RCC 7860 (cell line): ENCODE results near the gene SEL1L3.
"Not testable (repeated sequence)": the region's sequence is repeated elsewhere in the genome, so short reads cannot be mapped to it uniquely, and the experiment has no call there.

Experiments
- DNase-seq: peaks from one replicate; pipeline ENCODE4 v3.0.0-alpha.2; 2015; ENCODE audit warnings: low spot score
- FAIRE-seq: peaks from 2 replicates; lab custom pipeline; 2012; peaks lifted over from hg19 to GRCh38; lab: Jason Lieb, UNC

Gene SEL1L3

DNA sequence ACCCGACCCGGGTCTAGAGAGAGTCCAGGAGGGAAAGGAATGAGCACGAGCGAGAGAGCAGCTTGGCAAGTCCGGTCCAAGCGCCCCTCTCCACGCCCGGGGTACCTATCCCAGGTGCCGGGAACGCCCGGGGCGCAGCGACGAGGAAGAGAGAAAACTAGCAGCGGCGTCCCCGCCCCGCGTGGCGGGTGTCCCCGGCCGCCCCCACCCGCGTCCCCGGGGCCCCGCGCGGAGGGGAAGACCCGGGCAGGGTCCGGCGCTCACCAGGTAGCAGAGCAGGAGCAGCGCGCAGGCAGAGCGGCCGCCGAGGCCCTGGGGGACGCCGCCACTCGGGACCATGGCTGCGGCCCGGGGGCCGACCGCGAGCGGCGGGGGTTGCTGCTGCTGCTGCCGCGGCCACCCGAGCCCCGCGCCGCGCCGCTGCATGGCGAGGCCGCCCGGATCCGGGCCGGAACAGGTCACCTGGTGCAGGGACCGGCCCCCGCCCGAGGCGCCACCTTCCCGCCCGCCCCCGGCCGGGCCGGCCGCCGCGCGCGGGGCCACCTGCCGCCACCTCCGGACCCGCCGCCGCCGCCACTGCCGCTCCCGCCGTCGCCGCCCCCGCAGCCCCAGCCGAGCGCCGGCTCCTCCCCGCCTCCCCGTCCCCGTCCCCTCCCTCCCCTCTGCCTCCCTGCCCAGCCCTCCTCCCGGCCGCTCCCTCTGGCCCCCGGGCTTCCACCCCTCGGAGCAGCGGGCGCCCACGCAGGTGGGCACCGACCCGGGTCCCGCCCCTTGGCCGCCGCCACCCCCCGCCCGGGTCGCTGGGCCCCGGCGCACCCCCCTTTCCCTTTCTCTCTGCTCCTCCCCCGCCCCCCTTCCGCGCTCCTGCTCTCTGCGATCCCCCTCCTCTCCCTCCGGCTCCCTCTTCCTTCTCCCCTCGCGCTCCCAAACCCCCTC, at the start of gene SEL1L3:
Gene SEL1L3 (minus strand): TSS at position 578 of the 936 bp plus-strand sequence. CDS start 152 bp downstream, at position 426.
- no peak for DNase-seq
- FAIRE-seq: no peak

DNA sequence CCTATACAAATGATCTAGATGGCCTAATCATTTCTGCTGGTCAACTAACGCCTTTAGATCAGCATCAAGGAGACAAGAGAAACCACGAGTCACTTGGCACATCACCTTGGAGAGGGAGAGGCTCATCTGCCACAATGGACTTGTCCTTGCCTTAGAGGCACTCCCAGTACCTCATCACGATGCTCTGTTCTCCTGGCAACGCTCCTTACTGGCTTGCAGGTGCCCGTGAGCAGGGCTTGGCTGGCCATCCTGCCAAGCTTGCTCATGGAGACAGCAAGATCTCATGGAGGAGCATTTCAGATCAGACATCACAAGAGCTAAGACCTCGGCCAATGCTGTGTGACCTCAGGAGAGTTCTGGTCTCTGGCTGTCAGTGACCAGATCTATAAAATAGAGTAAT, 48.6 kb upstream of the SEL1L3 start:
- FAIRE-seq (no peak), DNase-seq (no peak)

DNA sequence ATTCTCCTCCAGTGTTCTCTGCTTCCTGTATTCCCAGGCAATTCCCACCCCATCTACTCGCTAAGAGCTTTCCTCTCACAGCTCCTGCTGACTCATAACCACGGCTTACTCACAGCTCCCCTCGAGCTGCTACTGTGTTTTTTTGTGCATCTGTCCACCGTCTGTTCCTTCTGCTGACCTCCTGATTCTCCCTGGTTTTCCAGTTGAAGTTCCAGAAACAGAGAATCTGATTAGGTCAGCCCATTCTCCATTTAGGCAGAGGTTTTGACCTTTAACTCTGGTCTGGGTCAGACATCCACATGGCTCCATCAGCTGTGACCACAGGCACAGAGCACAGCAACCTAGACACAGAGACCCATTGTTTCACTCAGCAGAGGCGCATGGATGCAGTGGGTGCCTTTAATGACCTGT, 45.7 kb upstream of the SEL1L3 start:
- DNase-seq (peak; percentile 84), FAIRE-seq (peak; percentile 94)

DNA sequence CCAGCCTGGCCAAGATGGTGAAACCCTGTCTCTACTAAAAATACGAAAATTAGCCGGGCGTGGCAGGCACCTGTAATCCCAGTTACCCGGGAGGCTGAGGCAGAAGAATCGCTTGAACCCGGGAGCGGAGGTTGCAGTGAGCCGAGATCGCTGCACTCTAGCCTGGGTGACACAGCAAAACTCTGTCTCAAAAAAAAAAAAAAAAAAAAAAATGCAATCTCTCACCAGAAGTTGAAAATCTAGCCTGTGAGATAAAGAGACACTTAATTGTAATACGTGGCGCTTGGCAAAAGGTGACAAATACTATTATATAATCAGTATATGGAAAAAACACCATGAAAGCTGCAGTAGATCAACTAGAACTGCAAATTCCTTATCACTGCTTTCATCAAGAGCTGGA, 43.3 kb upstream of the SEL1L3 start:
- not testable (repeated sequence) for FAIRE-seq, DNase-seq

DNA sequence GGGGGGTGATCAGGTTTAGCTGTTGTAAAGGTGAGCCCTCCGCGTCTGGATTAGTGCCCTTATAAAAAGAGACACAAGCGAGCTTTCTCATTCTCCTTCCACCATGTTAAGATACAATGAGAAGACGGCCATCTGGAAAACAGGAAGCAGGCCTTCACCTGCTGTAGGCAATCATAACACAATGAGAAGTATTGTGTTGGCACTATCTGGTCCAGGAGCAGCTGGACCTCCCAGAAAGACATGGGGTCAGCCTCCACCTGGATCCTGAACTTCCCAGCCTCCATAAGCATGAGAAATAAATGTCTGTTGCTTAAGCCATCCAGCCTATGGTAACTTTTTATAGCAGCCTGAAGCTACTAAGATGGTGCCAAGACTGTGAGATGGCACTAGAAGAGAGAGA, 42.6 kb upstream of the SEL1L3 start:
- no peak for DNase-seq
- no peak for FAIRE-seq

DNA sequence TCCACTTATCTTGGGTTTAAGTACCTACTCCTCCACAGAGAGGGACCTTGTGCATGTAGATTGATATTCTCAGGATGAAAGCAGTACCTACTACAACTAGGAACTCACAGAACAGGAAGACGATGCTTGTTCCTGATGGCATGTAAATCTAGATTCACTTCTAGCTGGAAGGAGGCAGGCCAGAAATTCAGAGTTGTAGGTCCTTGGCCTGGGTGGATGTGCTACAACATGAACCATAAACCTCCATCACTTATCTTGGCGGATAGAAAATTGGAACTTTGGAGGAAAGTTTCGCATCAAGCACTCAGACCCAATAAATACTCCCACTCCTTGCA, 41.9 kb upstream of the SEL1L3 start:
- no peak for FAIRE-seq
- no peak for DNase-seq

DNA sequence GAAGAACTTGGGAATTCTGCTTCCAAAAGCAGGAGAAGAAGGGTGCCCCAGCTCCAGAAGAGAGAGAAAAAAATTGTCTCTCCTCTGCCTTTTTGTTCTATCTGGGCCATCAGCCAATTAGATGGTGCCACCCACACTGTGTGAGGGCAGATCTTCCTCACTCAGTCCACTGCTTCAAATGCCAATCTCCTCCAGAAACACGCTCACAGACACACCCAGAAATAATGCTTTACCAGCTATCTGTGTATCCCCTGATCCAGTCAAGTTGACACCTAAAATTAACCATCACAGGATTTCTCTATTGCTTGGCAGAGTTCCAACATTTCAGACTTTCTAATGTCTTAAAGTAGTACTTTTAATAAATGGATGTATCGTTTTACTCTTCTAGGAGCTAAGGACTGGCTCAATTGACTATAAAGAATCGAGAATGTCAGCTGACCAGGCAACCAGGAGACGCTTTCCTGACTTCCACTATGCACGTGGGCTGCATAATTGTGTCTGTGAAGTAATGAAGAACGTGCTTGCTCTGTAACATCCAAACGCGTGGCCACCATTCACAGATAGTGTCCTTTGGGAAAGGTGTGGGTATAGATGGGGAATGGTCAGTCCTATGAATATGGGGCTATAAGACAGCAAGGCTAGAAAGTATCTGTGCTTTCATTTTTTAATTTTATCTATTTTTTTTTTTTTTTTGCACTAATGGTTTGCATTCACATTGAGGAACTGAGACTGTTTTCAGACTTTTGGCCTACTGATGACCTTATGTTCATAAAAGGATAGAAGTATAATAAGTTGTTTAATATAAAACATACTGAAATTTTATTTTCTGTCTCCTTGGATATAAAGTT, 41.3 kb upstream of the SEL1L3 start:
- no peak for DNase-seq
- FAIRE-seq: no peak

DNA sequence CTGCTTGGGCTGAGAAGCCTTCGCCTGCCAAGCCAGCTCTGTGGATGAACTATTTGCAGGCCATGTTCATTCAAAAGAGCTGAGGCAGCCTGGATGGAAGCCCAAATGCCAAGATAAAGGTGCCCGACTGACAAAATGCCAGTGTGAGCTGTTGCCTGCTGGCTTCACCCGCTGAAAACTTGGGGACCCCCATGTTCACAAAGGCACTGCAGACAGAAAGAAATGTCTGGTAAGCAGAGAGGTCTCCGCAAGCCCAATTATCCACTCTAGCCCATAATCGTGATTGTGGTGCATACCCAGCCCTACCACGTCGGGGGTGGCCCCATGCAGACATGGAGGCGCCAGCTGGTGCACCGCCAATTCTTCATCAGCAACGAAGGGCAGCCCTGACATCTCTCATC, 38.2 kb upstream of the SEL1L3 start:
- no peak for DNase-seq
- FAIRE-seq: no peak

DNA sequence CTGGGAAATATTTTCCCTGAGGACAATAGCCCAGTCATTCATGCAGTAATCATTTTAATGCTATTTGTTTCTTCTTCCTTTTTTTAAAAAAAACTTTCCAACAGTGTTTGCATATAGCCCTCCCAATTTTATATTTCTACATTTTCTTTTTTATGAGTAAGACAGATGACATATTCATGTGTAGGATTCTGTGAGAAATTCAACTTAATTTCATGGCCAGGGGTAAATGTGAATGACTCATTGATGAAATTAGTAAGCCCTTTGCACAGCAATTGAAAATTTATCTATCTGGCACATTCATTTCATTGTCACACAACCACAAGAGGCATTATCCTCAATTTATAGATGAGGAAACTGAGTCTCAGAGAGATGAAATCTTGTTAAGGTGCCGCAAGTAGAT, 37.5 kb upstream of the SEL1L3 start:
- no peak for FAIRE-seq
- no peak for DNase-seq

DNA sequence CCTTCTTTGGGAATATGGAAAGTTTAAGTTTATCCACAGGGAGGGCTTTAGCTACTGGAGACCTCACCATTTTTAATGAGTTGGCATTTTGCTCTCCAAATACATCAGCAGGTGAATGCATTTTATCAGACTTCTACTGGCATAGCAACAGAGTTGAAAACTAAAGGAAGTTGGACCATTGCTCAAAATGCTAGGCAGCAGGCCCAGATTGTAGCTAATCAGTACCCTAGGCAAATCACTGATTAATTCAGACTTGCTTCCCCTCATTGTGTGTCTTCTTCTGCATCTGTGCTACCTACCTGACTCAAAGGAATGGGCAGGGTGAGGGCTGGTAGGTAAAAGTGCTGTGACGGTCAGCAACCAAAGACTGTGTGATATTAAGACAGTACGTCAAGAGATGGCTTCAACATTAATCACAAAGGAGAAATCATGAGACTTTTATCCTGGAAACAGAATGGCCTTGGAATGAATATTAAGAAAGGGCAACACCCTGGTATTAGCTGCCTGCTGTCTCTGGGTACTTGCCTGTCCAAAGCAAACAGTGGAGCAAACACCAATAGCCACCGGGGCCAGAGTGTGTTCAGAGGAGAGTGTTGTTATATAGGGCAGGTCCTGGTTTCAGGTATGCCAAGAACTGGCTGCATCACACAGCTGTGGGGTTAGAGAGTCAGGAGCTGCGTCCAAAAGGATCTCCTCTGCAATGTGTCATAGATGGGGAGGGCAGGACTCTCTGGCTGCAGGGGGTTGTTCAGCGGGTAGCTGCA, 34.2 kb upstream of the SEL1L3 start:
- no peak for FAIRE-seq

DNA sequence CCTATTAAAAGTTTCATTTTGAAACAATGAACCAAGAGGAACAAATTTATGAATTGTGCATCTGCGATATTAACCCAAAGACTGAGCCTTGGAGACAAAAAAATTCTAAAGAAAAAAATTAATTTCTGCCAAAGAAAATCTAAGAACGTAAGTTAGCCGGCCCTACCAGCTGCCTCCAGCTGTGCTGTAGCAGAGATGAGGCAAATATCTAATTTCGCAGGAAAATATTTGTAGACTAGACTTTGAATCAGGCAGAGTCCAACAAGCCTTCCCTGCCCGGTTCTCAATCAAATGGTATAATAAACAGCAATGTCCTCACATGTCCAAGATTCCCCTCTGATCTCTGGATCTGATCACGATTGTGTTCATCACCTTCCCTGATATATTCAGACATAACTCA, 30.0 kb upstream of the SEL1L3 start:
- DNase-seq (no peak), FAIRE-seq (no peak)

More for the DNA sequence above, 34.2 kb upstream of the SEL1L3 start:
- DNase-seq: no peak

DNA sequence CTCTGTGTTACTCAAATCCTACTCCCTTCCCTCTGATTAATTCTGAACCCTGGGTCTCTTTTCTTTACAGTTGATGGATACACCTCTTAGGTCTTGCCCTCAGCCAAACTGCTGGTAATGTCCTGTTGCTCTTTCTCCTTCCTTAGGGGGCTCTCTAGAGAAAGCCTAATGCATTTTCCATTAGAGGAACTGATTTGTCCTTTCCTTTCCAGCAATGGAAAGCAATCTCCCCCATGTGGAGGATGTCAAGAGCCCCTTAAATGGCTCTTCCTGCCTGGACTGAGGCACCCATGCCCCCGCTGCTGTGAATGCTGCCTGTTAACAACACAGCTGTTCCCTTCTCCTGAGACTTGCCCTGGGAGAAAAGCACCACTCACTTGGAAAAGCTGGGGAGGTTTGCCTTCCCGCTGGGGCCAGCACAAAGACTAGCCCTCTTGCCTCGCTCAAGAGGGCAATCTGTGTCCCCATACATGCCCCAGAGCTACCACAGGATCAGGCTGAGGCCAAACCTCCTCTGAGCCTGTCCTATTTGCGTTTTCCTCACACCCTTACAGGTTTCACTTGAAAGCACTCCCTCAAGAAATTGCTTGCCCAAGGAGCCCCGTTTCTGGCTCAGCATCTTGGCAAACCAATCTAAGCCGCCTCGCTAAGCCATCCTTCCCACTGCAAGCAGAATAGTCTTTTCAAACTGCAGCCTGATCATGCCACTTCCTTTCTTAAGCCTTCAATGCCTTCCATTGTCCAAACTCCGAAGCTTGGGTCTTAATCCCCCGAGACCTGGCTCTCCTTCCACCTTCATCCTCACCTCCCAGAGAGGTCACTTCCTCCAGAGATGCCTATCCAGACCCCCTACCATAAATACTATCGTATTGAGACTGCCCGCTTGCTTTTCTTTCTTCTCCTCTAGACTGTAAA, 28.0 kb upstream of the SEL1L3 start:
- DNase-seq: no peak
- FAIRE-seq: no peak

DNA sequence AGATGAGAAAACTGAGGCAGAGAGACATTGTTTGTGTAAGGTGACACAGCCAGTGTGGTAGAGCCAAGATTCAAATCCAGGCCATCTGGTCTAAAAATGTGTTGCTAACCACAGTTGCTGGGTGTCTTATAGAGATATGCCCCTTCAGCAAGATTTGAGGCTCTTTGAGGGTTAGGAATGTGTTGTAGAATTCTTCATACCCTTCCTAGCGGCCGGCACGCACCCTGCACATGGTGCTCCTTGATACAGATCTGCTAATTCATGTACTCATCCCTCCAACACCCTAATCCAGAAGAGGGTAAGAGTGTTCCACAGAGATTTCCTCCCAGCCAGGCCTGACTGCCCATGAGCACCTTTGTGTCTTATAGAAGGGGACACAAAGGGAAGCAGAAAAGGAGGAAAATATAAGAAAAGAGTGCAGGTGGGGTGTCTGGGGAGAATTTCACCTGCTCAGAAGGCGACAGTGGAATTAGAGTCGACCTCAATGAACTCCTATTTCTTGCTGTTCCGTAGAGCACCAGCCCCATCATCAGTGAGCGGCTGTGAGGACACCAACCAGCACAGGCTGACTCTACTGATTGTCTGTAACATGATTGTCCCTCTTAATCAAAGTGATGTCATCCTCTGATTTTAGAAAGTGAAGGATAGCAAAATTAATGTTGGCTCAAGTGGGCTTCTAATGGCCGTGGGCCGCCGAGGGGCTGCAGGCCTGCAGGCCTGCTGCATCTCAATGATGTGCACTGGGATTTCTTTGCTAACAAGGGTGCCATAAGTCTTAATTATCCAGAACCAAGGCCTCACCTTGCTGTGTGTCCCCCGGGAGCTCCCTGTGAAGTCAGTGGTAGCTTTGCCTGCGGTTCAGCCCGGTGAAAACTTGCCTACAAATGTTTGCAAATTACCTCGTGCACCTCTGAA, 27.1 kb upstream of the SEL1L3 start:
- DNase-seq: no peak
- FAIRE-seq: no peak

DNA sequence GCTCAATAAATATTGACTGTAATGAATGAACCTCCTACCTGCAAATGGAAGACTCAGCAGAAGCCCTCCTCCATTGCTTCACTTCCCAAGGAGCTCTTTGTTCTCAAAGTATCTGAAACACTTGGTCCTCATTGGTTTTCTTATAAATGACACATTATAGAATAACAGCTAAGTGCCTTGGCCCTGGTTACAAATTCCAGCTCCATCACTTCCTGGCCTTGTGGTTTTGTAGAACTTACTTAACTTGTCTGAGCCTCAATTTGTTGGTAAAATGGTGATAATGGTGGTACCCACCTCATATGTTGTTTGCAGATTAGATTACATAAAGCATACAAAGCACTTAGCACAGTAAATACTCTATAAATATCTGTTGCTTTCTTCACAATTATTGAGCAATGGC, 26.0 kb upstream of the SEL1L3 start:
- no peak for DNase-seq
- no peak for FAIRE-seq

DNA sequence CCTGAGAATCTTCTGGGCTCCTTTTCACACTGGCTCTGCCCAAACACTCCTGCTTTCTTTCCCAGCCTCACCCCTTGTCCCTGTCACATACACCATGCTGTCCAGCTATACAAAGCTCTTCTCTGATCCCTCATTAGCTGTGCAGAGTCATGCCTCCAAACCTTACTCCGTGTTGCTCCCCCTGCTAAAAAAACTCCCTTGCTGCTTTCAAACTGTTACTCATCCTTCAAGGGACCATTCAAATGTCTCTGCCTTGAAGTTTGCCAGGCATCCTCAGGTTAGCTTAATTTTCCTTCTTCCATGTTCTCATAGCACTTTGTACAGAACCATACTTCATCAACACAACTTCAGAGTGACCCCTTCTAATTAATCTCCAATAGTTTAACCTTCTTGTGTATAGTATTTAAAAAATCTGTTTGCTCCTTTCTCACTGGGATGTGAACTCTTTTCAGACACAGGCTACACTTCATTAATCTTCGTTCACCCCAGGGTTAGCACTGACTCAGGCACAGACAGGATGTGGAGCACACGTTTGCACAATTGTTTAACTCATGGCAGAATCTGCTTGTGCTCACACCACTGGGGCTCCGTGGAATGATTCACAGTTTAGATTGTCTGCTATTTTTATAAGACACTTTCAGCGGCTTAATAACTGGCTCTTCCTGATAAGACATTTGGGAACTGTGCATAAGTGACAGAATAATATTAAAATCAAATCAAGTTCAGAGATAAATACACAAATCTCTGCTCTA, 21.4 kb upstream of the SEL1L3 start:
- FAIRE-seq (peak; percentile 96), DNase-seq (peak; percentile 78)

DNA sequence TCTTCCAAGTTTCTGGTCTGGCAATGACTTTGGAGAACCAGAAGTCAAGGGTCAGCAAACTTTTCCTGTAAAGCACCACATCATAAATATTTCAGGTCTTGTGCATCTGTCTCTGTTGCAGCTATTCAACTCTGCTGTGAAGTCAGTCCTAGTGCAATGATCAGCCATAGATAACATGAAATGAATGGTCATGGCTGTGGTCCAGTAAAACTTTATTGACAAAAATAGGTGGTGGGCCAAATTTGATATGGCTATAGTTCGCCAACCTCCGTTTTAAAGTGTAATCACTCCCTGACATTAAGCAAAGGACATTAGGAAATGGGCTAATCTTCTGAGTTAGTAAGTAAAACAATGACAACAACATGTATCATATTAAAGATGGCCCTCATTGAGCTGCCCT, 20.8 kb upstream of the SEL1L3 start:
- DNase-seq: no peak
- FAIRE-seq: no peak

DNA sequence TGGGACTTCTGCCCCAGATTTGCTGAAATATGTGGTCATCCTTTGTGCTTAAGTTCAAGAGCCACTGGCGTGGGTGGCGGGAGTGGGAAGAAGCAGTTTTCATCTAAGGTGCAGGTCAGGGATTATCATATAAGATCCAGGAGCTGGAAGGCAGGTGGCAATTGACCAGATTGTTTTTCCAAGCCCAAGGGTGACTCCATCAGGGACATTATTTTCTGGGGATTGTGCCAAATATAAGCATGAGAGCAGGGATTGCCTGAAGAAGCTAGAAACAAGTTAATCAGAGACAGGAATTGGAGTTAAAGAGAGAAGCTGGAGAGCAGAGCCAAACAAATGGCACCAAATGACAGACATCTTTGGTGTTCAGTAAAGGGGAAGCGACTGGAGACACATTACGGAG, 19.4 kb upstream of the SEL1L3 start:
- FAIRE-seq (no peak), DNase-seq (no peak)

DNA sequence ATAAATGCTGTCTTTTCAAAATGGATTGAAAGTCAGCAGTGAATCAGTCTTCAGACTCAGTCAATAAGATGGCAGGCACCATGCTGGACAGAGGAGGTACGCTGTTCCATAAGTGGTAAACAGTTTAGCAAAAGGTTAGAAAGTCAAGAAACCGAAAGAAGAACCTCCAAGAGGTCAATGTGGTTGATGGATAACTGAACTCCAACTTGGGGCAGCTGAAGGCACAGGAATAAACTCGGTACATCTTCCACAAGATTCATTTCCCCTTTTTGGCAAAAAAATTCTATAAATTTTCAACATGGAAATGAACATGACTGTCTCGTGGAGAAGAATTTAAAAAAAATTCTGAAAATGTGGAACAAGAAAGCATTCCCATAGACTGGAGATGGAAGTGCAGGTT, 18.4 kb upstream of the SEL1L3 start:
- FAIRE-seq: no peak

More for the DNA sequence above, 18.4 kb upstream of the SEL1L3 start:
- no peak for DNase-seq
